K562 (cell line): Measurements from ENCODE around the gene FAM156A.
"Not testable (repeated sequence)": the region's sequence is repeated elsewhere in the genome, so short reads cannot be mapped to it uniquely, and the experiment has no call there.

Experiments used
- GABPB1 ChIP-seq: sonication (generic); formaldehyde crosslinking; IDR thresholded peaks from 2 replicates; pipeline ENCODE4 v1.8.0; 2022; ENCODE audit warnings: mild to moderate bottlenecking, missing genetic modification reagents
- NFE2L1 ChIP-seq: fragments of 450-650 bp; IDR thresholded peaks from 2 replicates; pipeline ENCODE4 v1.6.1; 2016; ENCODE audit warnings: missing genetic modification characterization, low read depth, mild to moderate bottlenecking, missing compliant biosample characterization, moderate library complexity, borderline replicate concordance
- NRF1 ChIP-seq, 2 experiments: fragments of 450-650 bp; IDR thresholded peaks in 1 of 2; conservative IDR thresholded peaks in 1 of 2; 2 replicates each; pipeline ENCODE4 v1.6.1; 2014; ENCODE audit warnings: mild to moderate bottlenecking in 2 of 2
- SIN3A ChIP-seq, 2 experiments: fragments of 150-350 bp in 1 of 2; IDR thresholded peaks; 2 replicates each; pipeline ENCODE4 v1.6.1; 2011 to 2016; ENCODE audit warnings: borderline replicate concordance in 2 of 2, low read depth in 2 of 2, low read length in 2 of 2, mild to moderate bottlenecking in 2 of 2, moderate library complexity in 2 of 2; ENCODE audit not compliant: control insufficient read depth in 1 of 2
- TEAD4 ChIP-seq, 2 experiments: sonication (generic) in 1 of 2; formaldehyde crosslinking in 1 of 2; IDR thresholded peaks; 2 replicates each; pipeline versions ENCODE4 v1.6.1 to v1.8.0; 2012 to 2022; ENCODE audit warnings: borderline replicate concordance in 1 of 2, inconsistent platforms in 1 of 2, low read length in 1 of 2, mild to moderate bottlenecking in 1 of 2, missing genetic modification reagents in 1 of 2
- ZNF785 ChIP-seq: fragments of 250-450 bp; sonication (Bioruptor Pico); IDR thresholded peaks from 2 replicates; pipeline ENCODE4 v1.4.0; 2020; ENCODE audit warnings: mild to moderate bottlenecking
- TF ChIP-seq, protein P1 (sequence below): fragments of 450-650 bp; IDR thresholded peaks from 2 replicates; pipeline ENCODE4 v1.6.1; 2018; ENCODE audit not compliant: partially characterized antibody
- TF ChIP-seq, protein P2 (sequence below), 3 experiments: IDR thresholded peaks in 2 of 3; conservative IDR thresholded peaks in 1 of 3; 2 replicates each; pipeline ENCODE4 v1.5.1; 2011 to 2012; ENCODE audit warnings: low read length in 3 of 3, mild to moderate bottlenecking in 3 of 3, control low read depth in 2 of 3, improper control_type of control experiment in 1 of 3, inconsistent platforms in 1 of 3, low read depth in 1 of 3, mixed read lengths in 1 of 3, moderate library complexity in 1 of 3; ENCODE audit not compliant: insufficient read depth in 2 of 3

DNA sequence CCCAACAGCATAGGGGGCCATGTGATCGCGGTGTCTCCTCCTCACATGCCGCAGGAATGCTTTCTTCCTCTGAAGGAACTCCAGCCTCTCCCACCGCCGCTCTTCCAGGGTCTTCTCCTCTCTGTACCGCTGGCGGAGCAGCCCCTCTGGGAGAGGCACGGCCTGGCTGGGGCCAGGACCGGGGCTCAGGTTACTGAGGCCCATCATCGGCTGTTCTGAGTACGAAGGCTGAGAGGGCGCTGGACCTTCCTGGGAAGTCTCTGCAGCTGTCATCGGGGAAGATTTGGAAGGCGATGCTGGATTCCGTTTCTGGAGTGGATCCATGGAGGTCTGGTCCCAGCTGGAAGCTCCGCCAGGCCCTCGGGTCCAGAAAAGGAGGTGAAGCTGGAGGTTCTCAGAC is 10.1 kb downstream of the FAM156A start:
- not testable (repeated sequence) for TF ChIP-seq TEAD4 (IDR thresholded peaks at IDR 0.05; ENCODE audit: low read length); TEAD4 (CRISPR knock-in tag; IDR thresholded peaks at IDR 0.05; ENCODE audit: borderline replicate concordance); SIN3A (IDR thresholded peaks at IDR 0.05; ENCODE audit: borderline replicate concordance in 2 of 2, control insufficient read depth in 1 of 2, low read depth in 2 of 2, low read length in 2 of 2); ZNF785 (CRISPR knock-in tag); NRF1 (conservative IDR thresholded peaks at IDR 0.05 in 1 of 2, IDR thresholded peaks at IDR 0.05 in 1 of 2); GABPB1 (CRISPR knock-in tag); NFE2L1 (tag)
- TF ChIP-seq, protein P1, sequence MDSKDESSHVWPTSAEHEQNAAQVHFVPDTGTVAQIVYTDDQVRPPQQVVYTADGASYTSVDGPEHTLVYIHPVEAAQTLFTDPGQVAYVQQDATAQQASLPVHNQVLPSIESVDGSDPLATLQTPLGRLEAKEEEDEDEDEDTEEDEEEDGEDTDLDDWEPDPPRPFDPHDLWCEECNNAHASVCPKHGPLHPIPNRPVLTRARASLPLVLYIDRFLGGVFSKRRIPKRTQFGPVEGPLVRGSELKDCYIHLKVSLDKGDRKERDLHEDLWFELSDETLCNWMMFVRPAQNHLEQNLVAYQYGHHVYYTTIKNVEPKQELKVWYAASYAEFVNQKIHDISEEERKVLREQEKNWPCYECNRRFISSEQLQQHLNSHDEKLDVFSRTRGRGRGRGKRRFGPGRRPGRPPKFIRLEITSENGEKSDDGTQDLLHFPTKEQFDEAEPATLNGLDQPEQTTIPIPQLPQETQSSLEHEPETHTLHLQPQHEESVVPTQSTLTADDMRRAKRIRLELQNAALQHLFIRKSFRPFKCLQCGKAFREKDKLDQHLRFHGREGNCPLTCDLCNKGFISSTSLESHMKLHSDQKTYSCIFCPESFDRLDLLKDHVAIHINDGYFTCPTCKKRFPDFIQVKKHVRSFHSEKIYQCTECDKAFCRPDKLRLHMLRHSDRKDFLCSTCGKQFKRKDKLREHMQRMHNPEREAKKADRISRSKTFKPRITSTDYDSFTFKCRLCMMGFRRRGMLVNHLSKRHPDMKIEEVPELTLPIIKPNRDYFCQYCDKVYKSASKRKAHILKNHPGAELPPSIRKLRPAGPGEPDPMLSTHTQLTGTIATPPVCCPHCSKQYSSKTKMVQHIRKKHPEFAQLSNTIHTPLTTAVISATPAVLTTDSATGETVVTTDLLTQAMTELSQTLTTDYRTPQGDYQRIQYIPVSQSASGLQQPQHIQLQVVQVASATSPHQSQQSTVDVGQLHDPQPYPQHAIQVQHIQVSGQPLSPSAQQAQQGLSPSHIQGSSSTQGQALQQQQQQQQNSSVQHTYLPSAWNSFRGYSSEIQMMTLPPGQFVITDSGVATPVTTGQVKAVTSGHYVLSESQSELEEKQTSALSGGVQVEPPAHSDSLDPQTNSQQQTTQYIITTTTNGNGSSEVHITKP = not testable (repeated sequence)
- TF ChIP-seq, protein P2, sequence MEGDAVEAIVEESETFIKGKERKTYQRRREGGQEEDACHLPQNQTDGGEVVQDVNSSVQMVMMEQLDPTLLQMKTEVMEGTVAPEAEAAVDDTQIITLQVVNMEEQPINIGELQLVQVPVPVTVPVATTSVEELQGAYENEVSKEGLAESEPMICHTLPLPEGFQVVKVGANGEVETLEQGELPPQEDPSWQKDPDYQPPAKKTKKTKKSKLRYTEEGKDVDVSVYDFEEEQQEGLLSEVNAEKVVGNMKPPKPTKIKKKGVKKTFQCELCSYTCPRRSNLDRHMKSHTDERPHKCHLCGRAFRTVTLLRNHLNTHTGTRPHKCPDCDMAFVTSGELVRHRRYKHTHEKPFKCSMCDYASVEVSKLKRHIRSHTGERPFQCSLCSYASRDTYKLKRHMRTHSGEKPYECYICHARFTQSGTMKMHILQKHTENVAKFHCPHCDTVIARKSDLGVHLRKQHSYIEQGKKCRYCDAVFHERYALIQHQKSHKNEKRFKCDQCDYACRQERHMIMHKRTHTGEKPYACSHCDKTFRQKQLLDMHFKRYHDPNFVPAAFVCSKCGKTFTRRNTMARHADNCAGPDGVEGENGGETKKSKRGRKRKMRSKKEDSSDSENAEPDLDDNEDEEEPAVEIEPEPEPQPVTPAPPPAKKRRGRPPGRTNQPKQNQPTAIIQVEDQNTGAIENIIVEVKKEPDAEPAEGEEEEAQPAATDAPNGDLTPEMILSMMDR (IDR thresholded peaks at IDR 0.05 in 2 of 3, conservative IDR thresholded peaks at IDR 0.05 in 1 of 3; ENCODE audit: insufficient read depth in 2 of 3, low read depth in 1 of 3, low read length in 3 of 3) = not testable (repeated sequence)
